NCI-H446 (cell line): ENCODE data around the gene CTDSP1.

ENCODE experiments used
- DNase-seq, 2 experiments: peaks; one replicate each; lab custom pipeline; 2025; lab: John Stamatoyannopoulos, UW

CTDSP1 gene

DNA sequence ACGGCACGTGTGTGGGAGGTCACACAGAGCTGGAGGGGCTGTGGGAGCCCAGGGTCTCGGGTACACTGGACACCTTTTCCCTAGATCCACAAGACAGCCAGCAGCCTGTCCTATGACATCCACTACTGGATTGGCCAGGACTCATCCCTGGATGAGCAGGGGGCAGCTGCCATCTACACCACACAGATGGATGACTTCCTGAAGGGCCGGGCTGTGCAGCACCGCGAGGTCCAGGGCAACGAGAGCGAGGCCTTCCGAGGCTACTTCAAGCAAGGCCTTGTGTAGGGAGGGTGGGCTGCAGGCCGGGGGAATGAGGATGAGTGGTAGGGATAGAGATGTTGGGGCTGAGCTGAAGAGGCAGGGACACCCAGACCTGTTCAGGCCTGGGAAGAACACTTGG, 25.9 kb downstream of the CTDSP1 start:
- DNase-seq: no peak

- DNase-seq: no peak
Observed at GRCh38 chr2:218427741-218428140, 28.1 kb downstream of the CTDSP1 start.

GRCh38 chr2:218428846-218429558, 29.3 kb downstream of the CTDSP1 start:
- no peak for DNase-seq

GRCh38 chr2:218429911-218430692, 30.4 kb downstream of the CTDSP1 start:
- DNase-seq: no peak

- no peak for DNase-seq
Observed at GRCh38 chr2:218430721-218431120, 31.1 kb downstream of the CTDSP1 start.

GRCh38 chr2:218431878-218432277, 32.2 kb downstream of the CTDSP1 start:
- no peak for DNase-seq

GRCh38 chr2:218432676-218433365, 33.2 kb downstream of the CTDSP1 start:
- DNase-seq: no peak

- no peak for DNase-seq
Observed at GRCh38 chr2:218434456-218434855, 34.8 kb downstream of the CTDSP1 start.

- no peak for DNase-seq
Observed at GRCh38 chr2:218435003-218435982, 35.6 kb downstream of the CTDSP1 start.

GRCh38 chr2:218436992-218437391, 37.3 kb downstream of the CTDSP1 start:
- DNase-seq: no peak

DNA sequence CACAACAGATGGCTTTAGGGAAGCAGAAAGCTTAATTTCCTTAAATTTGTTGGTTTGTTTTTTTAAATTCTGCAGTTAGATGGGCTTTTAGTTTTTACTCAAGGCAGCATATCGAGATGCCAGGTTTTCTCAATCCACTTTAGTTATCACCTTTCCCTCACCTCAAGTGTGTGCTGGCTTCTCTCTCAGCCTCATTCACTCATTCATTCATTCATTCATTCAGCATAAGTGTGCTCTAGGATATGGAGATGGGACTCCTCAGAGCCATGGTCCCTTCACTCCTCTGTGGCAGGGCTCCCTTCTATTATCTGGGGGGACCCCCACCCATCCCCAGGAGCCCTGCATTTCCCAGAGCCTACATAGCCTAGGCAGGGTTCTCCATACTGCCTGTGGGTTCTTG, 38.3 kb downstream of the CTDSP1 start:
- DNase-seq: no peak

DNA sequence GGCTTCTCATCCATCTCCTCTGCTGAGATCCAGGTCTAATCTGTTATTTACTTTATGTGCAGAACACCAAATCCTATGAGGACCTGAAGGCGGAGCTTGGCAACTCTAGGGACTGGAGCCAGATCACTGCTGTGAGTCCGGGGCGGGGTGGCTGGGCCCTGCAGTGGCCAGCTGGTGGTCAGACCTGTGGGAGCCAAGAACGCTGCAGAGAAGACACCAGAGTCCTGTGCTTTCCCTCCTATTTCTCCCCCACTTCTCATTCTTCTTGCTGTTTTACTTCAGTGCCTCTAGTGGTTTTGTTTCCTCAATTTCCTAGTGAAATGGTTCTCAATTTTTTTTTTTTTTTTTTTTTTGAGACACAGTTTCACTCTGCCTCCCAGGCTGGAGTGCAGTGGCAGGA, 38.9 kb downstream of the CTDSP1 start:
- no peak for DNase-seq

DNA sequence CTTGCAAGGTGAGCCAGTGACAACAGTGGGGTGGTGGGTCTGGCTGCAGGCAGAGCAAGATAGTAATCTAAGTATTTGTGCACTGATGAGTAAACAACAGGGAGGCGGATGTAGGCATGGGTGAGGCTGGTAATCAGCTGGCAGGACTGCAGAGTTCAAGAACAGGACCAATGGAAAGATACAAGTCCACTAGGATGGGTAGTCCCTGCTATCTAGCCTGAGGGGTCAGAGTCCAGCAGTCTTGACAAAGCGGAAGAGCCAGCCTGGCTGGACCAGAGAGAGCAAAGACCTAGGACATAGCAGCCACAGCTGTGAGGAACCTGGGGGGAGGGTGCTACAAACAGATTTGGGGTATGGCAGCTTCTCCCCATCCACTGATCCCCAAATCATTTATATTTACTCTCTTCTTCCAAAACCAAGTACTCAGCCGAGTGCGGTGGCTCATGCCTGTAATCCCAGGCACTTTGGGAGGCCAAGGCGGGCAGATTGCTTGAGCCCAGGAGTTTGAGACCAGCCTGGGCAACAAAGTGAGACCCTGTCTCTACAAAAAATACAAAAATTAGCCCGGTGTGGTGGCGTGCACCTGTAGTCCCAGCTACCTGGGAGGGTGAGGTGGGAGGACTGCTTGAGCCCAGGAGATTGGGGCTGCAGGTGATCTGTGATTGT, 45.2 kb downstream of the CTDSP1 start:
- DNase-seq: no peak

DNA sequence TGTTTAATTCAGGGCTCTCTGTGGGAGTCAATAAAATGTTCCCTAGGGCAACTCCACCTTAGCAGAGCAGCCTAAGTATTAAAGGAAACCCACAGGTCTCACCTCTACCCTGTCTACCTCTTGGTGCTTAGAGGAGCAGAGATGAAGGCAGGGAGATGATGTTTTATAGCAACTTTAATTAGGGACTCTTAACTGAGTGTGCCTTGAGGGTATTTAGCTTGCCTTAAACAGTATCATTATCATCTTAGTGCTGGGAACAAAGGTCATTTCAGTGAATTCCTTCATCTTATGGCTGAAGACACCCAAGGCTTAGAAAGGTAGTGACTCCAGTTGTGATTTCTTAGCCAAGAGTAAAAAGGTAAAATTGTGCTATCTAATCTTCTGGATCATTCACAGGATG, 45.9 kb downstream of the CTDSP1 start:
- no peak for DNase-seq

- no peak for DNase-seq
Observed at GRCh38 chr2:218446547-218446946, 46.9 kb downstream of the CTDSP1 start.

DNA sequence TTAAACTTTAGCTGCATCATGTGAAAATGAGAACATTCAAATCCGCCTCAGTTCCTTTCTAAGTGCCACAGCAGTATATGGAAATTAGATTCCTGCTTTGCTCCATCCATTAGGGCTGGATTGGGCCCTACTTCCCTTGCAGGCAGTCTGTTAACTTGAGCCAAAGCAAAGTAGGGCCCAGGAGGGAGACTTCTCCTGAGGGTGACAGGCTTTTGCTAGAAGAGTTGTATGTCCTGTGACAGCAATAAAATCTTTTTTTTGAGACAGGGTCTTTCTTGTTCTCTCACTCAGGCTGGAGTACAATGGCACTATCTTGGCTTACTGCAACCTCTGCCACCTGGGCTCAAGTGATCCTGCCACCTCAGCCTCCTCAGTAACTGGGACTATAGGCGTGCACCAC, 47.4 kb downstream of the CTDSP1 start:
- no peak for DNase-seq

GRCh38 chr2:218448934-218449333, 49.3 kb downstream of the CTDSP1 start:
- no peak for DNase-seq

DNA sequence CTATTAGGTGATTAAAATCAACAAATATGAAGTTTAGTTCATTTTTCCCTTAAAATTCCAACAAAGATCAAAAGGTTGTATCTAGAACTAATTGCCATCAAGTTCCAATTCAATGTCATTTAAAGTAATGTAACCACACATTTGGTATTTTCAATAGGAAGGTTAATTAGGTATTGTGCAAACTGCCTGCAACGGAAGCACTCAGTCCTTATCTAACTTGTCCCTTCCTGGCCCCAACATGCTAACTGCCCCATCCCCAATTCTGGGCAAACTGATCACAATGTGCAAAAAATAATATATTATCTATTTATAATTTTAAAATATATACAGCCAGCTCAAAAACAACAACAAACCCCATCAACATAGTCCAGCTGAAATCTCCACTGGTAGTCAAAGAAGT, 52.4 kb downstream of the CTDSP1 start:
- no peak for DNase-seq
